HG02678 (cell line): ENCODE results near the gene MLYCD.
"Not testable (repeated sequence)": the region's sequence is repeated elsewhere in the genome, so short reads cannot be mapped to it uniquely, and the experiment has no call there.

Experiments used
- ATAC-seq: cut with Tn5 transposase; IDR thresholded peaks from one replicate; pipeline ENCODE4 v1.9.1; 2021; ENCODE audit warnings: mild to moderate bottlenecking, moderate library complexity; ENCODE audit not compliant: unreplicated experiment

Gene MLYCD

GRCh38 chr16:83939266-83939855 is 40.4 kb downstream of the MLYCD start:
- no peak for ATAC-seq

GRCh38 chr16:83940119-83940518 is 41.2 kb downstream of the MLYCD start:
- no peak for ATAC-seq

DNA sequence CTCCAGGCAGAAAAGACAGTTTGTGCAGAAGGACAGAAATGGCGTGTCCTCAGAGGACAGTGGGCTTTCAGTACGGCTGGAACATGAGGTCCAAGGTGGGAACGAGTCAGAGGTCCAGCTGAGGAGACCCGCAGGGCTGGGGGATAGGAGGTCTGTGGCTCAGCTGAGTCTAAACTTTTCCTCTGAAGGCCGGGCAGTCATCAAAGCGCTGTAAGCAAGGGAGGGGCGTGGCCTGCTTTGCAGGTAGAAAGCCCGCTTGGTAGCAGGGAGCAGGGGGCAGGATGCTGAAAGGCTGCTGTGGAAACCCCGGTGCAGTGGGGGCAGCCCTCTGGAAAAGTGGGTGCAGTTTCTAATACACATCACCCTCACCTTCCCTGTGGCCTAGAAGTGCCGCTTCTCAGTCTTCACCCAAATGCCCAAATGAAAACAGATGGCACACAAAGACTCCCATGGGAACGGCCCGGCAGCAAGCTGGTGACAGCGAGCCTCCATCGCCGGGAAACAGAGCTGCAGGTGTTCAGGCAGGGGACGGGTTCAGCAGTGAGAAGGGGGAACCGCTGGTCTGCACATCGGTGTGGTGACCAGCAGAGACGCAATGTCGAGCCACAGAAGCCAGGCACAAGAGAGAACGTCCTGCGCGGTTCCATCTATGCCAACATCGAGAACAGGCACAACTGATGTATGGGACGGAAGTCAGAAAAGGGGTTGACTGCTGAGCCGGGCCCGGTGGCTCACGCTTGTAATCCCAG is 41.9 kb downstream of the MLYCD start:
- ATAC-seq, result no peak

GRCh38 chr16:83941546-83941945 is 42.6 kb downstream of the MLYCD start:
- not testable (repeated sequence) for ATAC-seq

- no peak for ATAC-seq
Measured at GRCh38 chr16:83942074-83942473, 43.2 kb downstream of the MLYCD start.

- no peak for ATAC-seq
Measured at GRCh38 chr16:83942815-83943515, 44.0 kb downstream of the MLYCD start.

DNA sequence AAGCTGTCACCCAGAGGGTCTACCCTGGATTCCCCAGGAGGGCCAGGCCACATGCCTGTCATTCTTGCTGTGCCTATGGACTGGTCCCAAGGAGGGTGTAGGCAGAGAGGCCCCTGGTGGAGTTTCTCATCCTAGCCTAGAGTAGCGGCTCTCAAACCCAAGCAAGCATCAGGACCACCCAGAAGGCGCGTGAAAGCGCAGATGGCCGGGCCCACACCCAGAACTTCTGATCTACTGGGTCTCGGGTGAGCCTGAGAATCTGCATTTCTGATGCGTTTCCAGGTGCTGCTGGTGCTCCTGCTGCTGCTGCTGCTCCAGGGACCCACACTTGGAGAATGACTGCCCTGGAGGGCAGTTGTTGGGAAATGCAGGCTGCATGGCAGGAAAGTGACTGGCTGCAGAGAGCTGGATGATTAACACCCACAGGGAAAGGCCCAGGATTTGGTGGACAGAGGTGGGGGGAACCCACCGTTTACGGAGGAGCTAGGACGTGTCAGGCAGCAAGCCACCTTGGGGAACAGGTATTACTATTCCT is 44.7 kb downstream of the MLYCD start:
- ATAC-seq, result no peak

DNA sequence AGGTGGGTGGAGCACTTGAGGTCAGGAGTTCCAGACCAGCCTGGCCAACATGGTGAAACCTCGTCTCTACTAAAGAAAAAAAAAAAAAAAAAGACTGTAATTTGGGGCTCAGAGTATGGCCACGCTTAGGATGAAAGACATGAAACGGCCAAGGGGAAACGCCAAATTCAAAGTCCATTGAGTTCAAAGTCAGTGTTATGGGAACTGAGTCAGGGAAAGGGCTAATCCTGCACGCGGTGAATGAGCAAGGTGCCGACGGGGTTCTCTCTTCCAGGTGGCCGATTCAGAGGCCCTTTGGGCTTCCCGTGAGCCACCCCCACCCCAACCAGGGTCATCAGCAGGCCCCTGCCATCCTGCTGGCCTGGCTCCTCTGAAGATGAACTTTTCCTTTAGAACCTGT is 46.7 kb downstream of the MLYCD start:
- no peak for ATAC-seq

DNA sequence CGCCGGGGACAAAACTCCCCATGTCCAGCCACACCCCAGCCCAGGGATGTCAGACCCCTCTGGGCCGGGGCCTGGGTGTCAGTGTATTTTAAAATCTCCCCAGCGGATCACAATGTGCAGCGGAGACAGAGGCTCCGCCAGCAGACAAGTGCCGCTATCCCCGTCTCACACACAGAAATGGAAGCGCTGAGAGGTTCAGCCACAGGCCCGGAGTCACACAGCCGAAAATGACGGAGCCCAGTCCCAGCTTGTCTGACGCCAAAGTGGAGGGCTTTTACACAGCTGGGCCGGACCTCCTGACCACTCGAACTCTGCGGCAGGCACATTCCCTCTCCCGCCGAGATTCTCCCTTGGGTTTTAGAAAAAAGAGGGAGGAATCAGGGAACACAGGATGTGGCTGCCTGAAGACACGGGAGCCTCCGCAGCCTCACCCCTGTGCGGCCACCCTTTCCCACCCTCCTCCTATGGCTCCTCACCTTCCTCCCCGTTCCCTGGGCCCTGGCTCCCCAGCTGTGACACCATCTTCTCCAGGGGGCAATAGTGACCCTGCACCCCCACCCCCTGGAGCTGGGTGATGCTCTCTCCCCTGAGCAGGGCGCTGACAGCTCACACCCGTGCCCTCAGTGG is 47.4 kb downstream of the MLYCD start:
- ATAC-seq, result no peak

DNA sequence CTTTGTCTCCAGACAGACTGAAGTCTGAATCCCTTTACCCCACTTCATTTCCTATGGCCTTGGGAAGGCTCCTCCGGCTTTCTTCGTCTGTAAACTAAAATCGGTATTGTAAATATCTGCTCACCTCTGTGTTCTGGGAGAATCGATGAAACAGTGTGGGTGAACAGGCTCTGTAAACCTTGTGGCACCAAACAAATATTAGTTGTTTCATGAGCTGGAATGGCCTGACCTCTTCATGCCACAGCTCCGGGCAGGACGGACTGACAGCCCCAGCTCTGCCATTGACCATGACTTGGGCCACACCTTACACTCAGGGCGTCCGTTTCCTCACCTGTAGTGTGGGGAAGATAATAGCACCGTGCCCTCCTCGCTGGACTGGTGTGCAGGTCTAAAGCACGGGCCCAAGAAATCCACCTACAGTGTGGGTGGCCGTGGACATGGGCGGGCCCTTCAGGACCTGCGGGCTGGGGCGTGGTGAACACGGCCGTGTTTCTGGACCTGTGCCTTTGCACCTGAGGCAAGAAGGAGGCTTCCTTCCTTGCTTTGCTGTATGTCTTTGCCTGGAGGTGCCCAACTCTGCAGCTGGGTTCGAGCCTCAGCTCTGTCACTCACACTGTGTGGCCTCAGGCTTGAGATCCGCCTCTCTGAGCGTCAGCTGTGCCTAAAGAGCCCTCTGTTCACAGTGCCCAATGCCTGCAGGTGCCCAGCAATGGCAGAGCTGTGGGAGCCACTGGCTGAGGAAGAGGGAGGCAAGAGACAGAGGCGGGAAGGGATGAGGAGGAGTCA is 48.1 kb downstream of the MLYCD start:
- ATAC-seq, result no peak

GRCh38 chr16:83947642-83948234 is 48.8 kb downstream of the MLYCD start:
- no peak for ATAC-seq

GRCh38 chr16:83948914-83949723 is 50.2 kb downstream of the MLYCD start:
- ATAC-seq, result no peak

DNA sequence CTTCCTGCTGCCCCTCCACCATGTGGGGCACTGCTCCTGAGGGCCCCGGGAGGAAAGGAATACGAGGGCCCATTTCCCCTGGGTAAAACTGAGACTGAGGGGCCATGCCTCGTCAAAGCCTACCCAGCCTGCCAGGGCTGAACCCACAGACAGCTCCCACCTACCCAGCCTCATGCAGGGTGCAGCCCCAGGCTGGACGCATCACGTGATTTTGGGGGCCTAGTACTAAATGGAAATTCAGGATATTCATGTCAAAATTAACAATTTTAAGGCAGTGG is 50.7 kb downstream of the MLYCD start:
- ATAC-seq, result no peak

GRCh38 chr16:83950862-83951399 is 52.0 kb downstream of the MLYCD start:
- not testable (repeated sequence) for ATAC-seq

DNA sequence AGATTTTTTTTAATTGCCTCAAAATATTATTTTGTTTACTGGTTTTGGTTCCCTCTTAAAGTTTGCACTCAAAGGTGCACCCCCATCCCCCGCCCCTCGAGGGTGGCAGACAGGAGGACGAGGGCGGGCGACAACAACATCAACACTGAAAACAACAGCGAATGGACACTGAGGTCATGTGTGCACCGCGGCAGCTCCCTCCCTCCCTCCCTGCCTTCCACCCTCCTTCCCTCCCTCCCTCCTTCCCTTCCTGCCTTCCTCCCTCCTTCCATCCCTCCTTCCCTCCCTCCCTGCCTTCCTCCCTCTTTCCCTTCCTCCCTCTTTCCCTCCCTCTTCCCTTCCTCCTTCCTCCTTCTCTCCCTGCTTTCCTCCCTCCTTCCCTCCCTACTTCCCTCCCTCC is 52.6 kb downstream of the MLYCD start:
- ATAC-seq, result no peak

DNA sequence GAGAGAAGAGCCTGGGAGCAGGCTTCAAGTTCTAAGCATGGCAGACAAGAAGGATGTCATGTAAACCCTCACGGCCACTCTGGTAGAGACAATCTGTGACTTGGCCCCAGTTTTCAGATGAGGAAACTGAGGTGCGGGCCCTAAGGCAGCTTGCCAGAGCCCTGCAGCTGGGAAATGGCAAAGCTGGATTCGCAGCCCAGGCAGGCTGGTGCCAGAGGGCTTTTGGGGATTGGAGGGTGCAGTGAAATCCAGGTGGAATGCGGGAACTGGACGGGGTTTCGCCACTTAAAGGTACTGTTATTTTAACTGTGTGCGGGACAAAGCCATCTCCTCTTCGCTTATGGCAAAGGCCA is 53.6 kb downstream of the MLYCD start:
- ATAC-seq, result no peak

- peak; percentile 86 for ATAC-seq
Measured at GRCh38 chr16:83952940-83953795, 54.3 kb downstream of the MLYCD start, which contains the start of gene OSGIN1. OSGIN1 (plus strand) TSS chr16:83953240; CDS start chr16:83957672, 4,432 bp downstream.

GRCh38 chr16:83953796-83954576 is 55.1 kb downstream of the MLYCD start:
- ATAC-seq, result no peak
